Measurements from ENCODE around the gene CCSER1. TPM values are rescaled to one million over a fixed set of nuclear protein-coding genes. Genes with fewer than 3 reads are reported as not detected.

The CCSER1 gene
- total and polyA plus RNA-seq, 4 donors: 0.18 to 2.3 (median 1.2) TPM

GRCh38 chr4:90606781-90607180, 479.6 kb downstream of the CCSER1 start (continued):
- no peak for TF ChIP-seq JUND (IDR thresholded peaks at IDR 0.05)
- TF ChIP-seq TAF1 (conservative IDR thresholded peaks at IDR 0.05): no peak
- TF ChIP-seq CTCF (IDR thresholded peaks at IDR 0.05; ENCODE audit: low read depth, low read length, missing input control): no peak
- TF ChIP-seq GABPA (IDR thresholded peaks at IDR 0.05 in 1 of 2, conservative IDR thresholded peaks at IDR 0.05 in 1 of 2): no peak
- TF ChIP-seq FOXA1 (IDR thresholded peaks at IDR 0.05): no peak
- no peak for TF ChIP-seq HNF4A (conservative IDR thresholded peaks at IDR 0.05)

- H3K27ac ChIP-seq (ENCODE audit: low read depth in 1 of 2, low read length in 2 of 2): no peak overlapping the region
- no peaks in the 10 kb centered on the region for H3K36me3 ChIP-seq (ENCODE audit: control insufficient read depth in 4 of 4, insufficient read depth in 3 of 4, low read depth in 1 of 4, low read length in 3 of 4)
- H3K27me3 ChIP-seq (ENCODE audit: control insufficient read depth in 4 of 4, insufficient read depth in 4 of 4, low read length in 3 of 4): no peaks in the 10 kb centered on the region
- no peak overlapping the region for H3K9ac ChIP-seq (ENCODE audit: low read depth in 1 of 2, low read length in 2 of 2)
- 58% methylated on average over 2 of the region's 2 CpGs for WGBS
- no peak for DNase-seq (ENCODE audit: low spot score)
- TF ChIP-seq FOXA1 (IDR thresholded peaks at IDR 0.05) (no peak), EGR1 (IDR thresholded peaks at IDR 0.05; ENCODE audit: low read depth in 2 of 2) (no peak), GABPA (IDR thresholded peaks at IDR 0.05 in 1 of 2, conservative IDR thresholded peaks at IDR 0.05 in 1 of 2) (no peak), RXRA (IDR thresholded peaks at IDR 0.05) (no peak), SP1 (IDR thresholded peaks at IDR 0.05) (no peak), ZBTB33 (IDR thresholded peaks at IDR 0.05) (no peak), NR2F2 (IDR thresholded peaks at IDR 0.05) (no peak), JUND (IDR thresholded peaks at IDR 0.05) (no peak), REST (IDR thresholded peaks at IDR 0.05) (no peak), CTCF (IDR thresholded peaks at IDR 0.05; ENCODE audit: low read depth, low read length, missing input control) (no peak)
- no peaks in the 10 kb centered on the region for H3K4me1 ChIP-seq (ENCODE audit: control insufficient read depth in 4 of 4, insufficient read depth in 4 of 4, low read length in 3 of 4)
- no peaks in the 10 kb centered on the region for H3K9me3 ChIP-seq (ENCODE audit: control insufficient read depth in 4 of 4, low read length in 3 of 4)
- no peak overlapping the region for H3K4me3 ChIP-seq (ENCODE audit: low read depth in 1 of 3, low read length in 3 of 3)
Measured at GRCh38 chr4:90614371-90614770, 487.2 kb downstream of the CCSER1 start.

All from liver (tissue), 9 donors.